PC-3 (cell line): Measurements from ENCODE around the gene SLC38A10.

Source experiments
- EZH2 ChIP-seq: fragments of 300-600 bp; sonication (generic); IDR thresholded peaks from one replicate; pipeline ENCODE4 v1.6.1; 2017; ENCODE audit warnings: antibody characterized with exemption, mild to moderate bottlenecking, low read length; ENCODE audit not compliant: unreplicated experiment
- EZH2phosphoT487 ChIP-seq: fragments of 300-600 bp; sonication (generic); IDR thresholded peaks from 2 replicates; pipeline ENCODE4 v1.6.1; 2018; ENCODE audit warnings: mild to moderate bottlenecking, antibody characterized with exemption, low read length, borderline replicate concordance
- TF ChIP-seq, protein P1 (sequence below): fragments of 300-600 bp; sonication (generic); conservative IDR thresholded peaks from 2 replicates; pipeline ENCODE4 v1.5.1; 2017; ENCODE audit warnings: antibody characterized with exemption, low read depth, mild to moderate bottlenecking, low read length

DNA sequence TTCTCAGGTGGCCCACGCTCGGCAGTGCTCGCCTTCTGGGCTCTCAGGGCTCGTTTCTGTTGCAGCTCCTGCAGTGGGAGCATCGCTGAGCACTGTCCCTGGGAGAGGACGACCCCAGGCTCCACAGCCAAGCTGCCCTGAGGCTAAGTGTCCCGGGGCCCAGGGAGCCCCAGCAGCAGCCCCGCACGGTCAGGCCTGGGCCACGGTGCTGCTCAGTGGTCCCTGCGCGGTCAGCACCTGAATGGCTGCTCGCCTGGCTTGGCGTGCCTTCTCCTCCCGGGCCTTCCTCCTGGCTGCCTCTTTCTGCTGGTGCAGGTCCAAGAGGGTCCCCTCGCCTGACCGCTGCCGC lies 95.7 kb downstream of the SLC38A10 start:
- TF ChIP-seq, protein P1, sequence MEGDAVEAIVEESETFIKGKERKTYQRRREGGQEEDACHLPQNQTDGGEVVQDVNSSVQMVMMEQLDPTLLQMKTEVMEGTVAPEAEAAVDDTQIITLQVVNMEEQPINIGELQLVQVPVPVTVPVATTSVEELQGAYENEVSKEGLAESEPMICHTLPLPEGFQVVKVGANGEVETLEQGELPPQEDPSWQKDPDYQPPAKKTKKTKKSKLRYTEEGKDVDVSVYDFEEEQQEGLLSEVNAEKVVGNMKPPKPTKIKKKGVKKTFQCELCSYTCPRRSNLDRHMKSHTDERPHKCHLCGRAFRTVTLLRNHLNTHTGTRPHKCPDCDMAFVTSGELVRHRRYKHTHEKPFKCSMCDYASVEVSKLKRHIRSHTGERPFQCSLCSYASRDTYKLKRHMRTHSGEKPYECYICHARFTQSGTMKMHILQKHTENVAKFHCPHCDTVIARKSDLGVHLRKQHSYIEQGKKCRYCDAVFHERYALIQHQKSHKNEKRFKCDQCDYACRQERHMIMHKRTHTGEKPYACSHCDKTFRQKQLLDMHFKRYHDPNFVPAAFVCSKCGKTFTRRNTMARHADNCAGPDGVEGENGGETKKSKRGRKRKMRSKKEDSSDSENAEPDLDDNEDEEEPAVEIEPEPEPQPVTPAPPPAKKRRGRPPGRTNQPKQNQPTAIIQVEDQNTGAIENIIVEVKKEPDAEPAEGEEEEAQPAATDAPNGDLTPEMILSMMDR: no peak
- no peak for TF ChIP-seq EZH2phosphoT487
- no peak for TF ChIP-seq EZH2
